HL-60/S4 (cell line): Measurements from ENCODE around the gene RTF1.
"Not testable (repeated sequence)": the region's sequence is repeated elsewhere in the genome, so short reads cannot be mapped to it uniquely, and the experiment has no call there.

Experiments used
- in situ Hi-C: fragments of 300-500 bp; cut with MboI; formaldehyde crosslinking; loops from 2 replicates; pipeline ENCODE4 v1.14.3; 2022; ENCODE audit warnings: low sequenced_read_pairs

The RTF1 gene

GRCh38 chr15:41416742-41417417 is at the start of gene RTF1:
TSS of gene RTF1 (plus strand) at chr15:41417095. CDS start at chr15:41417116, 21 bp downstream.
- in situ Hi-C loops: no loop called here

DNA sequence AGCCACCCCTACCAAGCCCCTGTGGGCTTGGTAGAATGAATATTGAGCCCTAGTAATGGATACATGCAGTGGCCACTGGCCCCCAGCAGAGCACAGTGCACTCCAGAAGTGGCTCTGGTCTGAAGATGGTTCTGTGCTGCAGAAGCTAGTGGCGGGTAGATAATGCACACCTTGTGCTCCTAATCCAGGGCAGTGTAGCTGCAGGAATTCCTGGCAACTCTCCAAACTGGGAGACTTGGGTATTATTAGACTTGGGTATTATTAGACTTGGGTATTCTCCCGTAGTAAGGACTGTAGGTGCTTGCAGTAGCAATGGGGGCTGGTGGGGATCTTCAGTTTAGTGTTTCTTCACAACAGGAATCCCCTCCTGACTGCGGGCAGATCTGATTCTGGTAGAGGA is 49.5 kb upstream of the RTF1 start:
- in situ Hi-C loops: no loop called here

DNA sequence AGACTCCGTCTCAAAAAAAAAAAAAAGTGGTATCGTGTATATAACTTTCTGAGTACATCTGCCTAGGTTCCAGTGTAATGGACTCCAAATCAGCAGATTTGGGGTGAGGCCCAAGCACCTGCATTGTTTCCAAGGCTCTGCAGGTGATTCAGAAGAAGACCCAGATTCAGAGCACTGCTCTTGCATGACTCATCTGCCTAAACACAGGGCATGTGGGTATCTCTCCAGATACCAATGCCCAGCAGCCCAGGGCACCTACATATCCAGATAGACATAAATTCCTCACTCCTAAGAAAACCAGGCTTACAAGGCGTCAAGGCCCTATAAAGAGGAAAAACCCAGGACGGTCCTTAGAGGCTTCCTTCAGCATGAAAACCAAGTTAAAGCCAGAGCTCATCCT is 38.9 kb upstream of the RTF1 start:
- in situ Hi-C loops: no loop called here

DNA sequence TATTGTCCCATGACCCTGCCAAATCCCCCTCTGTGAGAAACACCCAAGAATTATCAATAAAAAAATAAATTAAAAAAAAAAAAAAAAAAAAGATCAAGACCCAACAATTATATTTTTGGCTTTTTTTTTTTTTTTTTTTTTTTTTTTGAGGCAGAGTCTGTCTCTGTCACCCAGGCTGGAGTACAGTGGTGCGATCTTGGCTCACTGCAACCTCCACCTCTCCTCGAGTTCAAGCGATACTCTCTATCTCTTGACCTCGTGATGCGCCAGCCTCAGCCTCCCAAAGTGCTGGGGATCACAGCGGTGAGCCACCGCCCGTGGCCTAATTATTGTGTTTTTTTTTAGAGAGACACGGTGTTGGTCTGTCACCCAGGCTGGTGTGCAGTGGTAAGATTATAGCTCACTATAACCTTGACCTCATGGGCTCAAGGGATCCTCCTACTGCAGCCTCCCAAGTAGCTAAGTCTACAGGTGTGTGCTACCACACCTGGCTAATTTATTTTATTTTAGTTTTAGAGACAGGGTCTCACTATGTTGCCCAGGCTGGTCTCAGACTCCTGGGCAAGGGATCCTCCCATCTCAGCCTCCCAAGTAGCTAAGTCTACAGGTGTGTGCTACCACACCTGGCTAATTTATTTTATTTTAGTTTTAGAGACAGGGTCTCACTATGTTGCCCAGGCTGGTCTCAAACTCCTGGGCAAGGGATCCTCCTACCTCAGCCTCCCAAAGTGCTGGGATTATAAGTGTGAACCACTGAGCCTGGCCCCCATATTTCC is 32.7 kb upstream of the RTF1 start:
- in situ Hi-C loops: not testable (repeated sequence)

DNA sequence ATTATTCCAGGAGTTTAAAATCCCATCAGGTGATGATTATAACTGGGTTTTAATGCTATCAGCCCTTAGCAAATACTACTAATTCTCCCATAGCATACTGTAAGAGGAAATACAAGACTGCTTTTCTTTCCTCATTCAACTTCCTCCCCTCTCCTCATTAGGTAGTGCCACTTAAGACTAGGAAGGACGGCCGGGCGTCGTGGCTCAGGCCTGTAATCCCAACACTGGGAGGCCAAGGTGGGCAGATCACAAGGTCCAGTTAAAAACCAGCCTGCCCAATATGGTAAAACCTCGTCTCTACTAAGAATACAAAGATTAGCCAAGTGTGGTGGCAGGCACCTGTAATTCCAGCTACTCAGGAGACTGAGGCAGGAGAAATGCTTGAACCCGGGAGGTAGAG is 29.2 kb upstream of the RTF1 start:
- in situ Hi-C loops: no loop called here

DNA sequence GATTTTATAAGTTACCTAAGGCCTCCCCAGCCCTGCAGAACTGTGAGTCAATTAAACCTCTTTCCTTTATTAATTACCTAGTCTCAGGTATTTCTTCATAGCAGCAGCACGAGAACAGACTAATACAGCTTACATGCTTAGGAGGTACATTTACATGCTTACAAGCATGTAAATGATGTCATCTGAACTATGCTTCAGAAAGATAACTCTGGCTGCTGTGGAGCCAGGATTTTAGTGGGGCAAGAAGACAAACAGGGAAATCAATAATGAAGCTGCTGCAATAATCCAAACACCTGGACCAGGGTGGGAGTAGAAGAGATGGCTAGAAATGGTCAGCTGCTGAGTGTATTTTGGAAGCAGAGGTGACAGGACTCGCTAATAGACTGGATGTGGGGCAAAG is 24.2 kb upstream of the RTF1 start:
- in situ Hi-C loops: no loop called here

DNA sequence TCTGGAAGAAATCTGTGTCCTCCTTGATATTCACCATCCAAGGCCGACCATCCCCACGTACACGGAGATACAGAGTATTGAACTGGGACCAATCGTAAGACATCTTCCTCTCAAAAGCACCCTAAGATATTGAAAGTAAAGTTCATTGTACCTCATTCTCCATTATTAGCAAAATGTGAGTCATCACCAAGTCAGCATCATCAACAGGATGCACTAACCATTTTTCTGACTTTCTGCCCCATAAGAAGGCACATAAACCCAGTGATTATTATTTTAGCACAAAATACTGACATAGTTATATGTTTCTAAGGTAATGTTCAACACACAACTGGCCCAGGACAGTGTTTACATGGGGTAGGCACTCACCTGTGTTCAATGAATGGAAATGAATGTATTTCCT is 22.0 kb upstream of the RTF1 start:
- in situ Hi-C loops: no loop called here

GRCh38 chr15:41396111-41396510 is 20.8 kb upstream of the RTF1 start:
- in situ Hi-C loops: no loop called here

DNA sequence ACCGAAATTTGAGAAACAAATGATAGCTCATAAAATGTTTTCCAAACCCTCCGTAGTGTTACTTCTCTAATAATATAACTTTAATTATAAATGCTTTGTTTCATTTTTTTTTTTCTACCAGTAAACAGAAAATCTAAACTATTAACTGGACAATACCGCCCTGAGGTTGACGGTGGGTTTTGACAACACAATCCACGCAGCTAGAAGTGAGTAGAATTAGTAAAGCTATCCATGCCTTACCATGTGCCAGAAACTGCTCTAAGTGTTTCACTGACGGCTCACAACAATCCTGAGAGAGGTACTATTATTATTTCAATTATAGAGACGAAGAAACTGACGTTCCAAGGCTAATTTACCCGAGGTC is 15.0 kb upstream of the RTF1 start:
- in situ Hi-C loops: no loop called here

GRCh38 chr15:41407341-41407740 is 9.6 kb upstream of the RTF1 start:
- in situ Hi-C loops: no loop called here

- in situ Hi-C loops: no loop called here
Observed at GRCh38 chr15:41408234-41408641, 8.7 kb upstream of the RTF1 start.

- in situ Hi-C loops: no loop called here
Observed at GRCh38 chr15:41411031-41411430, 5.9 kb upstream of the RTF1 start.

DNA sequence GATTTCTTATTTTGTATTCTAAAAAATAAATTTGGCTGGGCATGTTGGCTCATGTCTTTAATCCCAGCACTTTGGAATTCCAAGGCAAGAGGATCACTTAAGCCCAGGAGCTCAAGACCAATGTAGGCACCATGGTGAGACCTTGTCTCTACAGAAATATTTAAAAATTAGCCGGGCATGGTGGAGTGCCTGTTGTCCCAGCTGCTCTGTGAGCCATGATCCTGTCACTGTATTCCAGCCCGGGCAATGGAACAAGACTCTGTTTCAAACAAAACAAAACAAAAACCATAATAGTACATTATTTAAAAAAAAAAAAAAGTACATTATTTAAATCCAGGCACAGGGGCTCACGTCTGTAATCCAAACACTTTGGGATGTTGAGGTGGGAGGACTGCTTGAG is 5.5 kb upstream of the RTF1 start:
- in situ Hi-C loops: no loop called here

DNA sequence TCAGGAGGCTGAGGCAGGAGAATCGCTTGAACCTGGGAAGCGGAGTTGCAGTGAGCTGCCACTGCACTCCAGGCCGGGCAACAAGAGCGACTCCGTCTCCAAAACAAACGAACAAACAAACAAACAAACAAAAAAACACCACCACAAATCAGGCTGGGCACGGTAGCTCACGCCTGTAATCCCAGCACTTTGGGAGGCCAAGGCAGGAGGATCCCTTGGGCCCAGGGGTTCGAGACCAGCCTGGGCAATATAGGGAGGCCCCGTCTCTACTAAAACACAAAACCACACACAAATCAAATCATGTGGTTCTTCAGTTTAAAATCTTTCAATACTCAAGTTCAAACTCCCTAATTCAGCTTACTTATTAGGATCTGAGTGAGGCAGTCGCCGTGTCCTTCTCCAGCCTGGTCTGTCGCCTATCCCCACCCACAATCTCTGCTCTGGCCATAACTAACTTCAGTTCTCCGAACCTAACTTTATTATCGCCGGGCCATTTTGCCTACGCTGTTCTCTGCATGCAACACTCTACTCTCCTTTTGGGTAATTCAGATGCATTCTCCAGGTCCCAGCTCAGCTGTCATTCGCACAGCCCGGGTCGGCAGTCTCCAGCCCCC is 660 bp upstream of the RTF1 start:
- in situ Hi-C loops: no loop called here

GRCh38 chr15:41417418-41418195 is 712 bp downstream of the RTF1 start:
- in situ Hi-C loops: no loop called here

DNA sequence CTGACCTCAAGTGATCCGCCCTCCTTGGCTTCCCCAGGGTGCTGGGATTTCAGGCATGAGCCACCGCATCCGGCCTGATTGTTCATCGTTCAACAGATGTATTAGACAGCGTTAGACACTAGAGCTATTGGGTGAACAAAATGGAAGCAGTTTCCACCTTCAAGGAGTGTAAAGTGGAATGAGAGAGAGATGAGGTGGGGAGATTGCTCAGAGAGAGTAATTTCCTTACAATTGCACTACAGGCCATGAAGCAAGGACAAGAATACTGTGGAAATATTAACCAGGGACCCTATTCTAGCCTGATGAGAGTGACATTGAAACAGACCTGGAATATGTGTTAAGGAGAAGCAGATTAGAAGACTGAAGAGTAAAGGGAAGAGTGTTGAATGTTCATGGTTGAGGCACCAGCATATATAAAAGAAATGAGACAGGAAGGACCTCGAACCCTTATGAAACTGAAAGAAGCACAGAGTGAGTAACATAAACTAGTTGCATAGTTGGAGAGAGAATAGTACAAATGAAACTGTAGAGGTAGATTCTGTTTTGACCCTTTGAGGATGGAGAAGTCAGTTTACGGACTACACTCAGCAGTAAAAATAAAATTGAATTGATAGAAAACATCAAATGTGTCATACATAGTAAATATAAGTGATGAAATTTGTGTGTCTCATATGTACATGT is 7.2 kb downstream of the RTF1 start:
- in situ Hi-C loops: no loop called here

GRCh38 chr15:41424809-41425208 is 7.9 kb downstream of the RTF1 start:
- in situ Hi-C loops: no loop called here

- in situ Hi-C loops: not testable (repeated sequence)
Observed at GRCh38 chr15:41425907-41426306, 9.0 kb downstream of the RTF1 start.

DNA sequence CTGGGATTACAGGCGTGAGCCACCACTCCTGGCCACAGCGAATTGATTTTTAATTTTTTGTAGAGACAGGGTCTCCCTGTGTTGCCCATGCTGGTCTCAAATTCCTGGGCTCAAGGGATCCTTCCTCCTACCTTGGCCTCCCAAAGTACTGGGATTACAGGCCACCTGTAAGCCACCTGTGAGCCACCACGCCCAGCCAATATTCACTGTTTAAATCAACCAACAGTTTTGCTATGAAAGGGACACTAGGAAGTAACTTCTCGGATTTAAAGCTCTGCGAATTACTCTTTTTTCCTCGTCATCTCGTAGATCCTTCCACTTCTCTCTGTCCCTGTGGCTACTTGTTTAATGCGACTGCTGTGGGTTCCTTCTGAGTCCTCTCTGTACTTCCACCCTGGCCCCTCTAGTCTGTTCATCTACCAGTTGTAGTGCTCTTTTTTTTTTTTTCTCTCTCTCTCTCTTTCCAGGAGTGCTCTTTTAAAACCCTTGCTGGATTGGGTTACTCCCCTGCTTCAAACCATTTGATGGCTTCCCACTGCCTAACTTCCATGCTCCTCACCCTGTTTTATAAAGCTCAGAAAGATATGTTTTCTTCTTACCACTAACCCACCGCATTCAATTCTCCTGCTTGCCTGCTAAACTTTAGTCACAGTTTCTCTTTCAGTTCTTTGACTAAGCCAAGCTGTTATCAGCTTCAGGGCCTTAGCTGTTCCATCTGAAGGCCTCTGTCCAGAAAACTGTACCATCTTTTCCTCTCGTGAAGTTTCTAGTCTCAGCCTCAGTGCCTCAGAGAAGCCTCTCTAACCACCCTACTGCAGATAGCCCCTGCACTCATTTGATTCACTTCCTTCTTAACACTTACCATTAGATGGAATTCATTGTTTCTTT is 12.4 kb downstream of the RTF1 start:
- in situ Hi-C loops: no loop called here
